ENCODE data around the gene MINDY3. TPM values are rescaled to one million over a fixed set of nuclear protein-coding genes. Genes with fewer than 3 reads are reported as not detected.

The MINDY3 gene
- total RNA-seq, 1 donor from 2014 or later: 15.5 TPM

DNA sequence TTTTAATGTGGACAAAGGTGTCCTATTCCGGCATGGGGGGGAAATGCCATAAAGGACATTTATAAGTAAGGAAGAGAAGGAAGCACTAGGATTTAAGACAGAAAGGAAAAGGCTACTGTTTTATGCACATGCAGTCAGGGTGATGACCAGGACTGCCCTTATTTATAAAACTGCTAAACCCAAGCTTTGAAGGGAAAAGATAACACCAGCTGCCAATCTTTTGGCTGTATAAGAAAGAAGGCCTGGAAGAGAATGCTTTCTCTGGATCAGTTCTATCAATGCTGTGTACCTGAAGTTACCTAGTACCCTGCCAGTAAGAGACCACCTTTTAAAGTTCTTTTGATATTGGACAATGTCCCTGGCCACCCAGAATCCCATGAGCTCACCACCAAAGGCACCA, 59.2 kb downstream of the MINDY3 start:
- TF ChIP-seq, protein P1, sequence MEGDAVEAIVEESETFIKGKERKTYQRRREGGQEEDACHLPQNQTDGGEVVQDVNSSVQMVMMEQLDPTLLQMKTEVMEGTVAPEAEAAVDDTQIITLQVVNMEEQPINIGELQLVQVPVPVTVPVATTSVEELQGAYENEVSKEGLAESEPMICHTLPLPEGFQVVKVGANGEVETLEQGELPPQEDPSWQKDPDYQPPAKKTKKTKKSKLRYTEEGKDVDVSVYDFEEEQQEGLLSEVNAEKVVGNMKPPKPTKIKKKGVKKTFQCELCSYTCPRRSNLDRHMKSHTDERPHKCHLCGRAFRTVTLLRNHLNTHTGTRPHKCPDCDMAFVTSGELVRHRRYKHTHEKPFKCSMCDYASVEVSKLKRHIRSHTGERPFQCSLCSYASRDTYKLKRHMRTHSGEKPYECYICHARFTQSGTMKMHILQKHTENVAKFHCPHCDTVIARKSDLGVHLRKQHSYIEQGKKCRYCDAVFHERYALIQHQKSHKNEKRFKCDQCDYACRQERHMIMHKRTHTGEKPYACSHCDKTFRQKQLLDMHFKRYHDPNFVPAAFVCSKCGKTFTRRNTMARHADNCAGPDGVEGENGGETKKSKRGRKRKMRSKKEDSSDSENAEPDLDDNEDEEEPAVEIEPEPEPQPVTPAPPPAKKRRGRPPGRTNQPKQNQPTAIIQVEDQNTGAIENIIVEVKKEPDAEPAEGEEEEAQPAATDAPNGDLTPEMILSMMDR (conservative IDR thresholded peaks at IDR 0.05; ENCODE audit: low read depth, low read length): no peak
- H3K4me3 ChIP-seq (ENCODE audit: low read depth, low read length): no peak overlapping the region

DNA sequence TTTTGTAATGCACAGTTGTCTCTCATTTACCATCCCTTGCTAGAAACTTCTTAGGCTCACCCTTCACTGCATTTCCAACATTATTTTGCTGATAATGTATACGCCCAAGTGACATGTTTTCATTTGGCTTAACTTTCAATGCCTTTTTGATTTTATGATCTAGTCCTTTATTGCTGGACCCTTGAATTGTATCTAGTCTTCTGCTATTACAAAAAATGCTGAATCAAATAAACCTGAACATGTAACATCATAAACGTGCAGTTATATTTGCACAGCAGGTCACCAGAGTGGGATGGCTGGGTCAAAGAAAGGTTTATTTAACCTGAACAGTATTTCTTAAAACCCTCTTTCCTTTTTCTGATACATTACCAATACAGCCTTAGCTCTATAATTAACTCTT, 63.0 kb downstream of the MINDY3 start:
- no peak for DNase-seq (ENCODE audit: low read depth)
- TF ChIP-seq, protein P1 (conservative IDR thresholded peaks at IDR 0.05; ENCODE audit: low read depth, low read length): no peak

More for the DNA sequence above, 59.2 kb downstream of the MINDY3 start:
- no peak for DNase-seq (ENCODE audit: low read depth)

DNA sequence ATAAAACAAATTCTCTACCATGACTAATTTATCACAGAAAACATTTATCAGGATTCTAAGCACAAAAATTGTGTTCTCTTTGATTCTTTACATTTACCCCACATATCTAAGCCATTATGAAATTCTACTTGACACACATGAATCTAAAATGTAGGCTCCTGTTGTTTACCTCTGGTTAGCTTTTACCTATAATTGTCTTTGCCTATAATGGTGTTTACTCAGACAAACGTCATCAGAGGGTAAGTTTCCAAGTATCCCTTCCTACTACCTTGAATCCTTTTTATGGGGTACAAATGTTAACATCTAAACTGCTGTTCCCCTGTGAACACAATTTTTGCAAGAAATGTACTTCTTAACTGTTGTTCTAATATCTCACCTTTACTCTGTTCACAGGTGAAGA, 63.5 kb downstream of the MINDY3 start:
- DNase-seq (ENCODE audit: low read depth): no peak
- TF ChIP-seq, protein P1 (conservative IDR thresholded peaks at IDR 0.05; ENCODE audit: low read depth, low read length): no peak
- no peak overlapping the region for H3K4me3 ChIP-seq (ENCODE audit: low read depth, low read length)

More for the DNA sequence above, 63.0 kb downstream of the MINDY3 start:
- no peak overlapping the region for H3K4me3 ChIP-seq (ENCODE audit: low read depth, low read length)

DNA sequence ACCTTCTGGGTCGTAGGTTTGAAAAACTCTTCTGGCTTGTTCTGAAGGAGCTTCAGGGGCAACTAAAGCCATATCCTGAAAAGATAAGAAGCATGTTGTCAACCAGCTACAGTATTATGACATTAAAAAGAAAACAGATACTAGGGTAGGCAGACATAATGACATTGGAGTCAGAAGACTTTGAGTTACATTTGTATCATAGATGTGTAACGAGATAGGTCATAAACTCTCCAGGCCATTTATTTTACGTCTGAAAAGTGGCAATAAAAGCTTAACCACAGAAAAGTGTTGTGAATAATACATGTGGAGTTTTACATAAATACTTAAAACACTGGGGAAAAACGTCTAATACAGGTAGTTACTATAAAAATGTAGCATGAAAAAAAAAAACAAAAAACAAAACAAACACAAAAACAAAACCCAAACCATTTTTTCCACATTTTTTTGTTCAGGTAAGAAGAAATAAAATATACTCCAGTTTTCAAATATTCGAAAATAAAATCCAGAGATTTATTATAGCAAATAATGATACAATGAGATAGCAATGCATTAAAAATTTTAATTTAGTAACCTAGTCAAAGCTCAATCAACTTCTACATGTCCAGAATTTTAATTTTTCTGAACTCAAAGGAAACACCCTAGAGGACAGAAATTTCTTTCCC, 64.1 kb downstream of the MINDY3 start:
- H3K4me3 ChIP-seq (ENCODE audit: low read depth, low read length): no peak overlapping the region
- TF ChIP-seq, protein P1 (conservative IDR thresholded peaks at IDR 0.05; ENCODE audit: low read depth, low read length): no peak
- DNase-seq (ENCODE audit: low read depth): no peak

DNA sequence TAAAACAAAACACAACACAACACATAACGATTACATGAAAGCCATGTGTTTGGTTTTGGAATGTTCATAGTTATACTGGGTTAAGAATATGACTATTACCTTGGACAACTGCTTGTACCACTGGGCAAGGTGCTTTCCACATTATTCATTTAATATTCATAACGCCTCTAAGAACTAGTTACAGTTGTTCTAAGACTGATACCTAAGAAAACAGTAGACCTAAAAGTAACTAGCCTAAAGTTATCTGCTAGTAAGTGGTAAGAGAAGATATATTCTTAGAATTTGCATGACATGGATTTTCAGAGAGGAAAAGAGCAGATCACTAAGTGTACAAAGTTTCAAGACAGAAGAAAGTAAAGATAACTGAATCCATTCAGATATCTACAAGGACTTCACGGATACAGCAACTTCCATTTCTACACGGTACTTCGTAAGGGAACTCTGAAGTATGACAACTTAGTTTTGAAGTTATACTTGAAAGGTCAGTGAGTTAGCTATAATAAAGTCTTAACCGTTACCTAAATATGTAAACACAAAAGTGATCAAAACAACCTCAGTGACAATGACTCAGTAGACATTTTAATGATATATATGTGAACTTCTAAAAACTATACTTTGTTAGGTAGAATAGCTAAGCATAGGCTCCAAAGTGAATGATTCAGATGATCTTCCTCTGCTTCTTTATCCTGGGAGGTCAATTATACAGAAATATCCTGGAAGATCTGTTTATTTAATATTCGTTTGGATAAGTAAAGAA, 65.1 kb downstream of the MINDY3 start:
- DNase-seq (ENCODE audit: low read depth): no peak
- H3K4me3 ChIP-seq (ENCODE audit: low read depth, low read length): no peak overlapping the region
- TF ChIP-seq, protein P1 (conservative IDR thresholded peaks at IDR 0.05; ENCODE audit: low read depth, low read length): no peak

DNA sequence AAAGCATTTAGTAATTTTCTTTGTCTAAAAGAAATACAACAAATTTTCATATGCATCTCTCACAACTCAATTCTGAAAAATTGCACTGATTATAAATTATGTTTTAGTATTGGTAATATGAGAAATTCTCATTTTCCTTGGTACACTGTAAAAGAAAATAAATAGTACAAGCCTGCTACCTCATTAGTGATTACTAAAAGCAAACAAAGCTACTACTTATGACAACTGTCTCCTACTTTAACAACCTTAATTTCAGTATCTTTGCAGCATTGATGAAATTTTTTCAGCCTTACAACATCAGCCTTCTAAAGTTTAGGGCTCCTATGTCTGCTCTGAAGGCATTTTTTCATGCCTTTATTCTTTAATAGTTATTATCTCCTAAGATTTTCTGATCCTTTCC, 65.7 kb downstream of the MINDY3 start:
- TF ChIP-seq, protein P1 (conservative IDR thresholded peaks at IDR 0.05; ENCODE audit: low read depth, low read length): no peak
- DNase-seq (ENCODE audit: low read depth): no peak

More for the DNA sequence above, 65.7 kb downstream of the MINDY3 start:
- no peak overlapping the region for H3K4me3 ChIP-seq (ENCODE audit: low read depth, low read length)

All from epithelial cell of proximal tubule (primary cell).